ENCODE data around the gene GPC2.
"Not testable (repeated sequence)": the region's sequence is repeated elsewhere in the genome, so short reads cannot be mapped to it uniquely, and the experiment has no call there.

GRCh38 chr7:100192281-100192862 is 15.2 kb upstream of the GPC2 start:
- not testable (repeated sequence) for TF ChIP-seq EP300, CTCF, POLR2AphosphoS5, POLR2A (IDR thresholded peaks at IDR 0.05)
